HUDEP-2 (cell line): ENCODE measurements around the gene ZNF324B.
A peak's percentile ranks its signal among the peaks of the same experiment; 100 is the strongest.
"Not testable (repeated sequence)": the region's sequence is repeated elsewhere in the genome, so short reads cannot be mapped to it uniquely, and the experiment has no call there.

Experiments used
- DNase-seq, 76 experiments: peaks; one replicate each; lab custom pipeline; 2025; ENCODE audit not compliant: unreplicated experiment in 76 of 76; lab: John Stamatoyannopoulos, UW

ZNF324B gene

GRCh38 chr19:58451358-58452101, at the start of gene ZNF324B:
Gene ZNF324B, plus strand, starts transcription at chr19:58451622. Its CDS starts 2,080 bp downstream, at chr19:58453702.
- DNase-seq, result peak; percentile 45 to 99 (median 98)

GRCh38 chr19:58401840-58402421, 49.5 kb upstream of the ZNF324B start:
- DNase-seq, result peak in 4 of 76 experiments; percentile 24 to 38 (median 30)

GRCh38 chr19:58403920-58404478, 47.4 kb upstream of the ZNF324B start:
- peak in 4 of 76 experiments; percentile 10 to 44 (median 41) for DNase-seq

- DNase-seq, result peak in 12 of 76 experiments; percentile 20 to 55 (median 36)
Measured at GRCh38 chr19:58406818-58407657, 44.4 kb upstream of the ZNF324B start.

- DNase-seq, result peak in 9 of 76 experiments; percentile 17 to 57 (median 36)
Measured at GRCh38 chr19:58407658-58408151, 43.7 kb upstream of the ZNF324B start.

GRCh38 chr19:58408152-58409009, 43.0 kb upstream of the ZNF324B start, which contains the start of gene ZNF584:
Gene ZNF584, plus strand, starts transcription at chr19:58408649. Its CDS starts 499 bp downstream, at chr19:58409148.
- peak in 74 of 76 experiments; percentile 71 to 99 (median 96) for DNase-seq

- peak in 39 of 76 experiments; percentile 19 to 62 (median 41) for DNase-seq
Measured at GRCh38 chr19:58409010-58409790, 42.2 kb upstream of the ZNF324B start.

- DNase-seq, result no peak
Measured at GRCh38 chr19:58416604-58417003, 34.8 kb upstream of the ZNF324B start.

- DNase-seq, result no peak
Measured at GRCh38 chr19:58417071-58417470, 34.4 kb upstream of the ZNF324B start.

GRCh38 chr19:58428617-58429016, 22.8 kb upstream of the ZNF324B start:
- DNase-seq, result no peak

- DNase-seq, result no peak
Measured at GRCh38 chr19:58429745-58430144, 21.7 kb upstream of the ZNF324B start.

- no peak for DNase-seq
Measured at GRCh38 chr19:58434217-58434616, 17.2 kb upstream of the ZNF324B start.

GRCh38 chr19:58439576-58440554, 11.6 kb upstream of the ZNF324B start, which contains the start of gene ZNF132:
Gene ZNF132, minus strand, starts transcription at chr19:58440153. Its CDS starts 332 bp downstream, at chr19:58439821.
- peak; percentile 48 to 100 (median 98) for DNase-seq

GRCh38 chr19:58440556-58440955, 10.9 kb upstream of the ZNF324B start:
- peak in 1 of 76 experiments; percentile 21 for DNase-seq

- not testable (repeated sequence) for DNase-seq
Measured at GRCh38 chr19:58442986-58443385, 8.4 kb upstream of the ZNF324B start.

- not testable (repeated sequence) for DNase-seq
Measured at GRCh38 chr19:58448860-58449259, 2.6 kb upstream of the ZNF324B start.

GRCh38 chr19:58449980-58450379, 1.4 kb upstream of the ZNF324B start:
- not testable (repeated sequence) for DNase-seq
